ENCODE measurements around the gene ZNF385B.

The ZNF385B gene

GRCh38 chr2:179849719-179850118 lies 11.7 kb downstream of the ZNF385B start:
- H3K36me3 Mint-ChIP-seq (ENCODE audit: insufficient read depth), result no peaks in the 10 kb centered on the region
- H3K4me1 Mint-ChIP-seq (ENCODE audit: low read depth in 2 of 2), result no peaks in the 10 kb centered on the region
- H3K4me3 Mint-ChIP-seq, result no peak overlapping the region
- ATAC-seq (replicated peaks) (no peak), DNase-seq (no peak)
- H3K9me3 Mint-ChIP-seq, result no peaks in the 10 kb centered on the region
- no peak overlapping the region for H3K27ac Mint-ChIP-seq
- peaks cover 0 to 10% of the 10 kb centered on the region in 2 donors for H3K27me3 Mint-ChIP-seq

DNA sequence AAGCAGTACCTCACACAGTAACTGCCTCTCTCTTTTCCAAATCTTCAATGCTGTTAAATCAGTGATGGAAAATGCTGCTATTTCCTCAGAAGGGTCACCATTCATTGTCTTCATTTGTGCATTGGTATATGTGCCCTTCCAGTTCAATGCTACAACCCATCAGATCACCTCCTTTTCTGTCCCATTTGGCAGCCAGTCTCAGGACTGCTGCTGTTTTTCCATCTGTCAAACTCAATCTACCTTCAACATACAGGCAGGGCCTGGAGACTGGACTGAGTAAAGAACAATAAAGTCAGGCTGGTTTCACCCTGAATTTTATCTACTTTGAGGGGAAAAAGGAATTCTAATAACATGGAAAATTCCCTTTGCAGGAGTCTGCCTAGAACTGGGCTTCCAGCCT lies 17.9 kb downstream of the ZNF385B start:
- Mint-ChIP-seq H3K27me3 (peaks cover 0 to 10% of the 10 kb centered on the region in 2 donors), H3K9me3 (no peaks in the 10 kb centered on the region)

GRCh38 chr2:179842498-179843153 lies 18.8 kb downstream of the ZNF385B start:
- H3K4me1 Mint-ChIP-seq (ENCODE audit: low read depth in 2 of 2), result no peaks in the 10 kb centered on the region
- no peaks in the 10 kb centered on the region for H3K36me3 Mint-ChIP-seq (ENCODE audit: insufficient read depth)
- H3K27ac Mint-ChIP-seq, result no peak overlapping the region
- no peak for DNase-seq
- no peak overlapping the region for H3K4me3 Mint-ChIP-seq
- no peak for ATAC-seq (replicated peaks)
- H3K9me3 Mint-ChIP-seq, result no peaks in the 10 kb centered on the region
- peaks cover 0 to 6% of the 10 kb centered on the region in 2 donors for H3K27me3 Mint-ChIP-seq

More for the DNA sequence above, 17.9 kb downstream of the ZNF385B start:
- Mint-ChIP-seq H3K4me1 (ENCODE audit: low read depth in 2 of 2) (no peaks in the 10 kb centered on the region), H3K36me3 (ENCODE audit: insufficient read depth) (no peaks in the 10 kb centered on the region), H3K27ac (no peak overlapping the region), H3K4me3 (no peak overlapping the region)
- DNase-seq (no peak), ATAC-seq (replicated peaks) (no peak)

DNA sequence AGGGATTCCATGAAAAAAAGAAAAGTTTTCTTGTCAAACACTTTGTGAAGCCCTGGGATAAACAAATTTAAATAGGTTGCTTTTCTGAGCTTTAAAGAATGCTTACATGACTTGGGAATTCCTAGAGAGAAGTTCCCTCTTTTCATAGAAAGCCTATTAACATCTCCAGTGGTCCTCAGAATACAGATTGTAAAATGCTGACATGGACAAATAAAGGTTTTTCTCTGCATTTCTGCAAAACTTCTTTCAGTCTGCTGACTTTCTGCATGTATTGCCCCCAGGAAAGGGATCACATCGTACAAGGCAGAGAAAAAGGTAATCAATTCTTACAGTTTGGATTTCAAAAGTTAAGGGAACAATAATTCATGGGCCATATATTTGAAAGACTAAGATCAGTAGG lies 20.6 kb downstream of the ZNF385B start:
- no peaks in the 10 kb centered on the region for H3K9me3 Mint-ChIP-seq
- H3K27me3 Mint-ChIP-seq, result no peaks in the 10 kb centered on the region
- ATAC-seq (replicated peaks), result no peak
- H3K4me3 Mint-ChIP-seq, result no peak overlapping the region
- H3K4me1 Mint-ChIP-seq (ENCODE audit: low read depth in 2 of 2), result no peaks in the 10 kb centered on the region
- no peak overlapping the region for H3K27ac Mint-ChIP-seq
- H3K36me3 Mint-ChIP-seq (ENCODE audit: insufficient read depth), result no peaks in the 10 kb centered on the region
- no peak for DNase-seq

- no peaks in the 10 kb centered on the region for H3K9me3 Mint-ChIP-seq
- H3K36me3 Mint-ChIP-seq (ENCODE audit: insufficient read depth), result no peaks in the 10 kb centered on the region
- no peaks in the 10 kb centered on the region for H3K27me3 Mint-ChIP-seq
- DNase-seq, result no peak
- no peak for ATAC-seq (replicated peaks)
- H3K4me1 Mint-ChIP-seq (ENCODE audit: low read depth in 2 of 2), result no peaks in the 10 kb centered on the region
- H3K27ac Mint-ChIP-seq, result no peak overlapping the region
- no peak overlapping the region for H3K4me3 Mint-ChIP-seq
These were observed 24.0 kb downstream of the ZNF385B start for GRCh38 chr2:179837408-179837807.

DNA sequence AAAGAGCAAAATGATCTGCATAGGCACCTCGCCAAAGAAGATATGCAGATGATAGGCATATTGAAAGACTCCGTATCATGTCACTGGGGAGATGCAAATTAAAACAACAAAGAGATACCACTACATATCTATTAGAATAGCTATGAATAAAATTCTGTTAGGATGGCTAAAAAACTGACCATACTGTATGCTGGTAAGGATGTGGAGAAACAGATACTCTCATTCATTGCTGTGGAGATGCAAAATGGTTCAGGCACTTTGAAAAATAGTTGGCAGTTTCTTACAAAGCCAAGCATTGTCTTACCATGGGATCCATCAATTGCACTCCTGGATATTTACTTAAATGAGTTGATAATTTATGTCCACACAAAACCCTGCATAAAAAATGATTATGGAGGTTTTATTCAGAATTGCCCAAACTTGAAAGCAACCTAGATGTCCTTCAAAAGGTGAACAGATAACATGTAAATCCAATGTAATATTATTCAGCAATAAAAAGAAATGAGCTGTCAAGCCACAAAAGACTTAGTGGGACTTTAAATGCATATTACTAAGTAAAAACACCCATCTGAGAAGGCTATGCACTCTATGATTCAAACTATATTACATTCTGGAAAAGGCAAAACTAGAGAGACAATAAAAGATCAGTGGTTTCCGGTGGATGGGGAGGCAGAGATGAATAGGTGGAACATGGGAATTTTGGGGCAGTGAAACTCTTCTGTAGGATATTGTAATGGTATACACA lies 31.2 kb downstream of the ZNF385B start:
- DNase-seq, result no peak
- Mint-ChIP-seq H3K4me1 (ENCODE audit: low read depth in 2 of 2) (no peaks in the 10 kb centered on the region), H3K9me3 (peaks cover 0 to 4% of the 10 kb centered on the region in 2 donors), H3K36me3 (ENCODE audit: insufficient read depth) (no peaks in the 10 kb centered on the region), H3K27ac (no peak overlapping the region), H3K4me3 (no peak overlapping the region), H3K27me3 (peaks cover 4 to 7% of the 10 kb centered on the region in 2 donors)
- no peak for ATAC-seq (replicated peaks)

- no peak overlapping the region for H3K4me3 Mint-ChIP-seq
- H3K27ac Mint-ChIP-seq, result no peak overlapping the region
- H3K9me3 Mint-ChIP-seq, result peaks cover 0 to 5% of the 10 kb centered on the region in 2 donors
- no peak for ATAC-seq (replicated peaks)
- peaks cover 4 to 7% of the 10 kb centered on the region in 2 donors for H3K27me3 Mint-ChIP-seq
- no peaks in the 10 kb centered on the region for H3K36me3 Mint-ChIP-seq (ENCODE audit: insufficient read depth)
- H3K4me1 Mint-ChIP-seq (ENCODE audit: low read depth in 2 of 2), result no peaks in the 10 kb centered on the region
- no peak for DNase-seq
These were observed 35.1 kb downstream of the ZNF385B start for GRCh38 chr2:179826297-179826696.

GRCh38 chr2:179825494-179825893 lies 35.9 kb downstream of the ZNF385B start:
- Mint-ChIP-seq H3K4me1 (ENCODE audit: low read depth in 2 of 2) (no peaks in the 10 kb centered on the region), H3K4me3 (no peak overlapping the region), H3K36me3 (ENCODE audit: insufficient read depth) (no peaks in the 10 kb centered on the region), H3K27me3 (peaks cover 4 to 7% of the 10 kb centered on the region in 2 donors), H3K9me3 (peaks cover 0 to 7% of the 10 kb centered on the region in 2 donors), H3K27ac (no peak overlapping the region)
- ATAC-seq (replicated peaks) (no peak), DNase-seq (no peak)

DNA sequence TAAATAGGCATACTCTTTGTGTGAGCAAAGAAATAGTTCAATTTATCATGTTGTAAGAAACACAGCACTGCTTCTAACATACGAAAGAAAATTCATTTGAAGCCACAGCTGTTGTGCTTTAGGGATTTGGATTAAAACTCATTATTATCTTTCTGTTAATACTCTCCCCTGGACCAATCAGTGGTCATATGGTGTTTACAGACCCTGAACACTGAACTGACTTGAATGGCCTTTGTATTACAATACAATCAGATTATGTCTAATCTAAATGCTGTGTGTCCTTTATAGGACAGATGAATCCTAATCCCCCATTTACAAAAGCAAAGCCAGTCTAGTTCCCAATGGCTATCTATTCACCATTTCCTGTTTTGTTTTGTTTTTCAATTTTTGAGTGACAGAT lies 36.5 kb downstream of the ZNF385B start:
- Mint-ChIP-seq H3K36me3 (ENCODE audit: insufficient read depth) (no peaks in the 10 kb centered on the region), H3K9me3 (peaks cover 0 to 7% of the 10 kb centered on the region in 2 donors), H3K4me3 (no peak overlapping the region), H3K27ac (no peak overlapping the region), H3K4me1 (ENCODE audit: low read depth in 2 of 2) (no peaks in the 10 kb centered on the region), H3K27me3 (peaks cover 4 to 7% of the 10 kb centered on the region in 2 donors)
- DNase-seq (no peak), ATAC-seq (replicated peaks) (no peak)

GRCh38 chr2:179822540-179822939 lies 38.9 kb downstream of the ZNF385B start:
- H3K27ac Mint-ChIP-seq, result no peak overlapping the region
- ATAC-seq (replicated peaks), result no peak

DNA sequence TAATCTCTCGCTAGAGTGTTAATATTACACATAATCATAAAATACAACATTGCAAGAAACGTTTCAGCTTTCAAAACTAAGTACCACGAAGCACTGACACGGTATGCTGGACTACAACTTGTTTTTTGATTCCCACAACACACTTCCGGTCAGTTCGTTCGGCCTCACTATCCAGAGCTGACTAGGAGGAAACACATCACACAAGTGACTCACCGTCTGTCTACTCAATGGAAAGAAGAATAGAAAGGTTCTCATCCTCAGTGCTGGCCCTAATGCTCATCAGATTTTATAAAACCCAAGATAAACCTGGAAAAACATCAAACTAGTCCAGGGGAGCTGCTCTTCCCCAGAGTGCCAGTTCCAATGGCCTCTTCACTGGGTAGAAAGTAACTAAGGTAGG lies 42.9 kb downstream of the ZNF385B start:
- Mint-ChIP-seq H3K4me1 (ENCODE audit: low read depth in 2 of 2) (no peaks in the 10 kb centered on the region), H3K27ac (no peak overlapping the region), H3K9me3 (peaks cover 0 to 2% of the 10 kb centered on the region in 2 donors), H3K27me3 (no peaks in the 10 kb centered on the region), H3K4me3 (no peak overlapping the region), H3K36me3 (ENCODE audit: insufficient read depth) (no peaks in the 10 kb centered on the region)
- no peak for ATAC-seq (replicated peaks)
- DNase-seq, result no peak

More at GRCh38 chr2:179822540-179822939, 38.9 kb downstream of the ZNF385B start:
- no peaks in the 10 kb centered on the region for H3K36me3 Mint-ChIP-seq (ENCODE audit: insufficient read depth)
- H3K4me3 Mint-ChIP-seq, result no peak overlapping the region
- H3K4me1 Mint-ChIP-seq (ENCODE audit: low read depth in 2 of 2), result no peaks in the 10 kb centered on the region
- H3K9me3 Mint-ChIP-seq, result peaks cover 0 to 7% of the 10 kb centered on the region in 2 donors
- DNase-seq, result no peak
- H3K27me3 Mint-ChIP-seq, result peaks cover 4 to 7% of the 10 kb centered on the region in 2 donors

- no peaks in the 10 kb centered on the region for H3K4me1 Mint-ChIP-seq (ENCODE audit: low read depth in 2 of 2)
- no peak overlapping the region for H3K27ac Mint-ChIP-seq
- H3K27me3 Mint-ChIP-seq, result no peaks in the 10 kb centered on the region
- H3K4me3 Mint-ChIP-seq, result no peak overlapping the region
- ATAC-seq (replicated peaks), result no peak
- no peaks in the 10 kb centered on the region for H3K36me3 Mint-ChIP-seq (ENCODE audit: insufficient read depth)
- H3K9me3 Mint-ChIP-seq, result peaks cover 0 to 2% of the 10 kb centered on the region in 2 donors
- no peak for DNase-seq
These were observed 44.1 kb downstream of the ZNF385B start for GRCh38 chr2:179817181-179817841.

DNA sequence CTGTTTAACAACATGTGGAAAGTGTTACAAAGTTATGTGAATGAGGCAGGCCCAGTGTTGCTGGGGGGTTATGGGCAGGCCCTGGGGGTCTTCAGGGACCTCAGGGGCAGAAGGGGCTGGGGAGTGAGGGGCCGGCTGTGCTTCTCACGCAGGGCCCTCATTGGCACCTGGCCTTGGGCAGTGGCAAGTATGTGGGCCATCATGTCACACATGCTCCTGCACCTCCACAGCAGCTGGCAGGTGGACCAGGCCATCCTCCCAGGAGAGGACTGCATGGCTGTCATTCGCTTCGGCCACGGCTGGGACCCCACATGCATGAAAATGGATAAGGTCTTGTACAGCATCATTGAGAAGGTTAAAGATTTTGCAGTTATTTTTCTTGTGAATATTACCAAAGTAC lies 47.4 kb downstream of the ZNF385B start:
- no peak for ATAC-seq (replicated peaks)
- no peaks in the 10 kb centered on the region for H3K9me3 Mint-ChIP-seq
- H3K27me3 Mint-ChIP-seq, result no peaks in the 10 kb centered on the region
- no peaks in the 10 kb centered on the region for H3K36me3 Mint-ChIP-seq (ENCODE audit: insufficient read depth)
- DNase-seq, result no peak
- H3K4me3 Mint-ChIP-seq, result no peak overlapping the region
- no peaks in the 10 kb centered on the region for H3K4me1 Mint-ChIP-seq (ENCODE audit: low read depth in 2 of 2)
- H3K27ac Mint-ChIP-seq, result no peak overlapping the region

DNA sequence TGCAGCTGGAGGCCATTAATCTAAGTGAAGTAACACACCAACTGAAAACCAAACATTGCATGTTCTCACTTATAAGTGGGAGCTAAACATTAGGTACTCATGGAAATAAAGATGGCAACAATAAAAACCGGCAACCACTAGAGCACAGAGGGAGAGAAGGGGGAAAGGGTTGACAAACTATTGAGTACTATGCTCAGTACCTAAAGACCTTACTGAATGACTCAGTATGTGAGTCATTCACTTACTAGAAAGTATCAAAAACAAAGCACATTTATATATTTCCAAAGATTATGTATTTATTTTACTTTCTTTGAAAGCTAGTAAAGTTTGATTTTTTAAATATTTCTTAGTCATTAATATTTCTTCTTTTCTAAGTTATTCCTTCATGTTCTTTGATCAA lies 48.9 kb downstream of the ZNF385B start:
- H3K27ac Mint-ChIP-seq, result no peak overlapping the region
- no peak for ATAC-seq (replicated peaks)
- no peak for DNase-seq
- H3K4me3 Mint-ChIP-seq, result no peak overlapping the region
- H3K36me3 Mint-ChIP-seq (ENCODE audit: insufficient read depth), result peaks cover under 1% of the 10 kb centered on the region
- no peaks in the 10 kb centered on the region for H3K4me1 Mint-ChIP-seq (ENCODE audit: low read depth in 2 of 2)
- H3K9me3 Mint-ChIP-seq, result no peaks in the 10 kb centered on the region
- no peaks in the 10 kb centered on the region for H3K27me3 Mint-ChIP-seq
